ENCODE results near the gene APBB2. TPM values are rescaled to one million over a fixed set of nuclear protein-coding genes. Genes with fewer than 3 reads are reported as not detected.

The APBB2 gene
- total RNA-seq, 4 donors from 2014 or later = 47.5 to 99.9 (median 57.5) TPM

DNA sequence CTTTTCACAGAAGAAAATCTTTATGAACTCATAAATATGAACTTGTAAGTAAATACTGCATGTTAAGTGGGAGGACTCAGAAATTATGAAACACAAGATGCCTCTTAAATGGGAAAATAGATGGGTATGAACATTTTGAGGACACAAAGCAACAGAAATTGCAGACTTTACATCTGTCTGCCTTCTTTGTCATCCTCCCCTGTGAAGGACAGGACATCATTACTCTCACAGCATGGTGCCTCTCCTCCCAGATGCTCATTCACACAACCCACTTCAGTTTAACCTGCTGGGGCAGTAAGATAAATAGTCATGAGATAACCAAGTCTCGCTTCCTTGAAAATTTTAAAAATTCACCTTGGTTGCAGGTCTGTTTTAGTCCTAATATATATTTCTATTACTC, 144.5 kb downstream of the APBB2 start:
- no peak overlapping the region for H3K4me3 ChIP-seq
- DNase-seq = no peak
- H3K36me3 ChIP-seq = no peaks in the 10 kb centered on the region
- no peak overlapping the region for H3K27ac ChIP-seq
- H3K4me1 ChIP-seq = peaks cover 0 to 4% (median 0%) of the 10 kb centered on the region in 4 donors
- TF ChIP-seq, protein P1, sequence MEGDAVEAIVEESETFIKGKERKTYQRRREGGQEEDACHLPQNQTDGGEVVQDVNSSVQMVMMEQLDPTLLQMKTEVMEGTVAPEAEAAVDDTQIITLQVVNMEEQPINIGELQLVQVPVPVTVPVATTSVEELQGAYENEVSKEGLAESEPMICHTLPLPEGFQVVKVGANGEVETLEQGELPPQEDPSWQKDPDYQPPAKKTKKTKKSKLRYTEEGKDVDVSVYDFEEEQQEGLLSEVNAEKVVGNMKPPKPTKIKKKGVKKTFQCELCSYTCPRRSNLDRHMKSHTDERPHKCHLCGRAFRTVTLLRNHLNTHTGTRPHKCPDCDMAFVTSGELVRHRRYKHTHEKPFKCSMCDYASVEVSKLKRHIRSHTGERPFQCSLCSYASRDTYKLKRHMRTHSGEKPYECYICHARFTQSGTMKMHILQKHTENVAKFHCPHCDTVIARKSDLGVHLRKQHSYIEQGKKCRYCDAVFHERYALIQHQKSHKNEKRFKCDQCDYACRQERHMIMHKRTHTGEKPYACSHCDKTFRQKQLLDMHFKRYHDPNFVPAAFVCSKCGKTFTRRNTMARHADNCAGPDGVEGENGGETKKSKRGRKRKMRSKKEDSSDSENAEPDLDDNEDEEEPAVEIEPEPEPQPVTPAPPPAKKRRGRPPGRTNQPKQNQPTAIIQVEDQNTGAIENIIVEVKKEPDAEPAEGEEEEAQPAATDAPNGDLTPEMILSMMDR (IDR thresholded peaks at IDR 0.05) = no peak
- no peaks in the 10 kb centered on the region for H3K9me3 ChIP-seq
- H3K27me3 ChIP-seq = no peaks in the 10 kb centered on the region

DNA sequence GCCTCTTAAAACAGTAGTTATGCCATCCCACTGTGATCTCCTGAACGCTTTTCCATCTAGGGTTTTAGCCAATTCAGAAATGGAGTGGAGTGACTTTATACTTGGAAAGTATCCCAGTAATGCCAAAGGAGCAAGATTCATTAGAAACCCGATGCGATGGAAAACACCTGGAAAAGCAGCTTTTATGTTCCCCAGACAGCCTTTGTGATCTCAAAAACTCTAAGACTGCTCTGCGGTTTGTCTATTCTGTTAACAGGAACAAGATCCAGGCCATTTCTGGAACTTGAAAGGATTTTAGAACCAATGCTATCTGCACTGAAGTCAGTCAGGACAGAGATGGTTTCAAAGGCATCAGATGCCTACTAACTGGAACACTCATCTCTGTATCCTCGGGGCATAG, 145.1 kb downstream of the APBB2 start:
- no peaks in the 10 kb centered on the region for H3K9me3 ChIP-seq
- H3K4me1 ChIP-seq = peaks cover 0 to 7% (median 0%) of the 10 kb centered on the region in 4 donors
- no peak for DNase-seq
- TF ChIP-seq, protein P1 (IDR thresholded peaks at IDR 0.05) = no peak
- TF ChIP-seq POLR2A (IDR thresholded peaks at IDR 0.05) = no peak
- H3K27me3 ChIP-seq = no peaks in the 10 kb centered on the region
- H3K4me3 ChIP-seq = no peak overlapping the region
- H3K27ac ChIP-seq = no peak overlapping the region
- H3K36me3 ChIP-seq = no peaks in the 10 kb centered on the region

DNA sequence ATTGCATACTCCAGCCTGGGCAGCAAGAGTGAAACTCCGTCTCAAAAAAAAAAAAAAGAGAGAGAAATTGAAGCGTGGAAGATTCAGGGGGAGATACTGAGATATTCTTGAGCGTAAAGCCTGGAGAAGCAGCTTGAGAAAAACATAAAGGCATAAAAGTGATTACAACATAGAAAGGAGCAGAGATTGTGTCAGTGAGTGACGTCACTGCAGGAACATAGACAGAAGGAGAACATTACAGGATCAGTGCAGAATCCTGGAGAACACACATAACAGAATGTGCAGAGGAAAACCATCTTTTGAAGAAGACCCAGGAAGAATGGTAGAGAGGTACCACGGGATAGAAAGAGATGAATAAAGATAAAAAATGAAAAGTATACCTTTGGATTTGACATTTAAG, 147.0 kb downstream of the APBB2 start:
- Histone ChIP-seq H3K9me3 (no peaks in the 10 kb centered on the region), H3K4me3 (no peak overlapping the region), H3K27me3 (no peaks in the 10 kb centered on the region), H3K4me1 (peaks cover 0 to 7% (median 0%) of the 10 kb centered on the region in 4 donors), H3K27ac (no peak overlapping the region), H3K36me3 (no peaks in the 10 kb centered on the region)
- no peak for DNase-seq
- TF ChIP-seq, protein P1 (IDR thresholded peaks at IDR 0.05) = no peak
- no peak for TF ChIP-seq POLR2A (IDR thresholded peaks at IDR 0.05)

DNA sequence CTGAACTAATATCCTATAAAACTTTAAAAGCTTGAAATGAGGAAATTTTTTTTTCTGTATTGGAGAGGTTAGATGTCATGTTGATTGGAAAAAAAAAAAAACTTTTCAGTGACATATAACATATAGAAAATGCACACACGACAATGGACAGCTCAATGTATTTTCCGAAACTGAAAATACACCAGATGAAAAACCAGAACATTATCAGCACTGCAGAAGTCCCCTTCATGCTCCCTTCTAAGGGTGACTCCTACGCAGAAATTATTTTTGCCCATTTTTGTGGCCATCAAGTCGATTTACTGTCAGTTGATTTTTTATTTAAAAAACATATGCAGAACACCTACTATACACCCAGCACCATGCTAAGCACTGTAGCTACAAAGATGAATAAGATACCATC, 148.3 kb downstream of the APBB2 start:
- TF ChIP-seq, protein P1 (IDR thresholded peaks at IDR 0.05) = no peak
- TF ChIP-seq POLR2A (IDR thresholded peaks at IDR 0.05) = no peak
- Histone ChIP-seq H3K9me3 (no peaks in the 10 kb centered on the region), H3K4me1 (peaks cover 0 to 4% (median 0%) of the 10 kb centered on the region in 4 donors)

DNA sequence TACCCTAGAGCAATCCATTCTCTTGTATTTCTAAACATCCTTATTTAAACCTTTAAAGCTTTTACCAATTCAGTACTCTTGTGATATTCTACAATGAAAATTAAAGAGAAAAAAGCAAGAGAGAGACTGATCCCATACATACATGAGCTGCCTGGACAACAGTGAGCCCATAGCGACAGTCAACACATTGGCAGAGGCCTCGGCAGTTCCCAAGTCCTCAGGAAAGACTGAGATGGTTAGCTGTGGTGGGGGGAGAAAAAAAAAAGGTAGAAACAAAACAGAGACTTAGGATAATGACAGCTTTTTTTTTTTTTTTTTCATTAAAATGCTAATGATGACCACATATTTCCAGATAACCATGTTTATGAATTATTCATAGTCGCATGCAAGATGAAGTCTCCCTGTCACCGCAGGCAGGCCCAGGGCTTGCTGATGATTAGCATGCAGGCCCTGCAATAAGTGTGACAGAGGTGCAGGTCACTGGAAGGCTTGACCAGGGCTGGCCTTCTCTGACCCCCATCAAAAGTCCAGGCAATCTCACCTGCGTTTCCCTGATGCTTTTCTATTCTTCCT, 148.8 kb downstream of the APBB2 start:
- DNase-seq = no peak
- Histone ChIP-seq H3K9me3 (no peaks in the 10 kb centered on the region), H3K36me3 (no peaks in the 10 kb centered on the region), H3K4me1 (peaks cover 0 to 4% (median 0%) of the 10 kb centered on the region in 4 donors), H3K27me3 (no peaks in the 10 kb centered on the region), H3K4me3 (no peak overlapping the region), H3K27ac (no peak overlapping the region)
- TF ChIP-seq POLR2A (IDR thresholded peaks at IDR 0.05) = no peak
- TF ChIP-seq, protein P1 (IDR thresholded peaks at IDR 0.05) = no peak

More for the DNA sequence above, 148.3 kb downstream of the APBB2 start:
- Histone ChIP-seq H3K27ac (no peak overlapping the region), H3K27me3 (no peaks in the 10 kb centered on the region), H3K4me3 (no peak overlapping the region), H3K36me3 (no peaks in the 10 kb centered on the region)
- no peak for DNase-seq

DNA sequence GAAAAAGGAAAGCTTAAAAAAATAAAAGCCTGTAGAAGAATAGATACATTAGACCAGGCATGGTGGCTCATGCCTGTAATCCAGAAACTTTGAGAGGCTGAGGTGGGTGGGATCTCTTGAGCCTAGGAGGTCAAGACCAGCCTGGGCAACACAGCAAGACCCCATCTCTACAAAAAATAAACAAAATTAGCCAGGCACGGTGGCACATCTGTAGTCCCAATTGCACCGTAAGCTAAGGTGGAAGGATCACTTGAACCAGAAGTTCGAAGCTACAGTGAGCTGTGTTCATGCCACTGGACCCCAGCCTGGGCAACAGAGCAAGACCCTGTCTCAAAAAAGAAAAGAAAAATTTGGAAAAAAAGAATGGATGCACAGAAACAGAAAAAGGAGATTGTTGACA, 149.4 kb downstream of the APBB2 start:
- no peak overlapping the region for H3K4me3 ChIP-seq
- H3K27ac ChIP-seq = no peak overlapping the region
- H3K4me1 ChIP-seq = peaks cover 0 to 4% (median 0%) of the 10 kb centered on the region in 4 donors
- TF ChIP-seq POLR2A (IDR thresholded peaks at IDR 0.05) = no peak
- TF ChIP-seq, protein P1 (IDR thresholded peaks at IDR 0.05) = no peak
- H3K9me3 ChIP-seq = no peaks in the 10 kb centered on the region
- H3K36me3 ChIP-seq = no peaks in the 10 kb centered on the region
- no peaks in the 10 kb centered on the region for H3K27me3 ChIP-seq
- DNase-seq = no peak
